GM23338 (cell line): ENCODE results near the gene ETFA. TPM values are rescaled to one million over a fixed set of nuclear protein-coding genes. Genes with fewer than 3 reads are reported as not detected.

ENCODE experiments used
- ATAC-seq: fragments of 200-7000 bp; cut with Tn5 transposase; 3 replicates; pipeline ENCODE4 v1.9.1; 2020
- DNase-seq: peaks from one replicate; pipeline ENCODE4 v3.0.0-alpha.2; 2015; ENCODE audit warnings: low spot score
- H2AFZ ChIP-seq: fragments of 200-600 bp; sonication (generic); 2 replicates; pipeline ENCODE4 v1.8.0; 2016; ENCODE audit warnings: antibody characterized with exemption, mild to moderate bottlenecking, moderate library complexity
- H3F3A ChIP-seq: fragments of 200-600 bp; sonication (generic); replicated peaks from 2 replicates; pipeline ENCODE4 v1.8.0; 2017; ENCODE audit warnings: antibody characterized with exemption, mixed run types, low read depth
- H3K27ac ChIP-seq: fragments of 200-600 bp; sonication (generic); 2 replicates; pipeline ENCODE4 v1.6.1; 2016; ENCODE audit warnings: low read depth
- H3K27me3 ChIP-seq: fragments of 200-600 bp; sonication (generic); 2 replicates; pipeline ENCODE4 v1.8.0; 2016; ENCODE audit warnings: mild to moderate bottlenecking, mixed run types, moderate library complexity; ENCODE audit not compliant: insufficient read depth
- H3K36me3 ChIP-seq: fragments of 200-600 bp; sonication (generic); 2 replicates; pipeline ENCODE4 v1.8.0; 2016; ENCODE audit warnings: mild to moderate bottlenecking; ENCODE audit not compliant: insufficient read depth
- H3K4me1 ChIP-seq: fragments of 200-600 bp; sonication (generic); 2 replicates; pipeline ENCODE4 v1.8.0; 2016; ENCODE audit warnings: mild to moderate bottlenecking, moderate library complexity; ENCODE audit not compliant: insufficient read depth
- H3K4me2 ChIP-seq: fragments of 200-600 bp; sonication (generic); 2 replicates; pipeline ENCODE4 v1.7.1; 2017; ENCODE audit warnings: mixed run types
- H3K4me3 ChIP-seq: fragments of 200-600 bp; sonication (generic); 2 replicates; pipeline ENCODE4 v1.6.1; 2016; ENCODE audit warnings: mixed run types
- H3K79me2 ChIP-seq: fragments of 200-600 bp; sonication (generic); replicated peaks from 2 replicates; pipeline ENCODE4 v1.8.0; 2017; ENCODE audit warnings: mild to moderate bottlenecking; ENCODE audit not compliant: insufficient read depth
- H3K9me2 ChIP-seq: fragments of 200-600 bp; sonication (generic); 2 replicates; pipeline ENCODE4 v1.8.0; 2017; ENCODE audit not compliant: insufficient read depth
- H4K20me1 ChIP-seq: fragments of 200-600 bp; sonication (generic); replicated peaks from 2 replicates; pipeline ENCODE4 v1.8.0; 2017; ENCODE audit warnings: mild to moderate bottlenecking; ENCODE audit not compliant: insufficient read depth
- H3K27ac Mint-ChIP-seq: 2 replicates; pipeline ENCODE4 v1.8.0; 2020; ENCODE audit warnings: inconsistent platforms, mild to moderate bottlenecking, moderate library complexity, mixed read lengths
- H3K27me3 Mint-ChIP-seq: 3 replicates; pipeline ENCODE4 v1.8.0; 2022; ENCODE audit warnings: low read depth, mild to moderate bottlenecking, moderate library complexity, mixed read lengths, inconsistent platforms; ENCODE audit not compliant: insufficient read depth, poor library complexity
- H3K36me3 Mint-ChIP-seq: 3 replicates; pipeline ENCODE4 v1.8.0; 2021; ENCODE audit warnings: low read depth, mild to moderate bottlenecking, inconsistent platforms, moderate library complexity, mixed read lengths
- H3K4me1 Mint-ChIP-seq: 3 replicates; pipeline ENCODE4 v1.8.0; 2020; ENCODE audit warnings: mild to moderate bottlenecking, inconsistent platforms, mixed read lengths
- H3K4me3 Mint-ChIP-seq: 3 replicates; pipeline ENCODE4 v1.8.0; 2021; ENCODE audit warnings: moderate library complexity, mild to moderate bottlenecking, inconsistent platforms, mixed read lengths
- H3K9me3 Mint-ChIP-seq: 3 replicates; pipeline ENCODE4 v1.8.0; 2020; ENCODE audit warnings: moderate library complexity, mild to moderate bottlenecking, inconsistent platforms, mixed read lengths
- CTCF ChIP-seq, 2 experiments: fragments of 200-600 bp in 1 of 2; sonication (generic) in 1 of 2; conservative IDR thresholded peaks; 2 replicates each; pipeline versions ENCODE4 v1.5.1 to v1.6.1; 2016 to 2017; ENCODE audit warnings: antibody characterized with exemption in 2 of 2, low read depth in 2 of 2, mild to moderate bottlenecking in 2 of 2, moderate library complexity in 1 of 2
- ETS1 ChIP-seq: IDR thresholded peaks from 2 replicates; pipeline ENCODE4 v1.6.1; 2016; ENCODE audit warnings: antibody characterized with exemption
- NANOG ChIP-seq: IDR thresholded peaks from 2 replicates; pipeline ENCODE4 v1.6.1; 2016; ENCODE audit warnings: antibody characterized with exemption, borderline replicate concordance
- REST ChIP-seq: IDR thresholded peaks from one replicate; pipeline ENCODE4 v1.6.1; 2018; ENCODE audit warnings: antibody characterized with exemption; ENCODE audit not compliant: unreplicated experiment
- polyA plus RNA-seq: library from polyadenylated mRNA; unstranded; fragments of >200 nt; fragmentation: Nextera tagmentation; extraction: Ambion mirVana; gene quantifications from 2 replicates; pipeline ENCODE4 v1.2.1, GENCODE V29; 2016
- total RNA-seq: library from RNA; depleted of rRNA; stranded (reverse); fragments of >200 nt; shearing (Covaris generic); gene quantifications from 2 replicates; pipeline ENCODE4 v1.2.3, GENCODE V29; 2014

Gene ETFA
- total and polyA plus RNA-seq, 2 experiments from 2014 or later, result 52.9 to 69.1 TPM

- H3K4me2 ChIP-seq, result no peak overlapping the region
These were observed 113.4 kb downstream of the ETFA start for GRCh38 chr15:76197703-76198455.

More at GRCh38 chr15:76197703-76198455, 113.4 kb downstream of the ETFA start:
- H3K27ac Mint-ChIP-seq, result no peak overlapping the region
- Histone ChIP-seq H3K36me3 (no peaks in the 10 kb centered on the region), H3K27me3 (no peaks in the 10 kb centered on the region), H4K20me1 (no peaks in the 10 kb centered on the region), H3K4me3 (no peak overlapping the region), H2AFZ (no peak overlapping the region), H3K79me2 (no peaks in the 10 kb centered on the region), H3K9me2 (no peaks in the 10 kb centered on the region), H3K4me1 (no peaks in the 10 kb centered on the region), H3F3A (no peaks in the 10 kb centered on the region), H3K27ac (no peak overlapping the region)
- no peaks in the 10 kb centered on the region for H3K36me3 Mint-ChIP-seq
- H3K27me3 Mint-ChIP-seq, result peaks cover 14% of the 10 kb centered on the region
- no peaks in the 10 kb centered on the region for H3K9me3 Mint-ChIP-seq
- no peak for DNase-seq
- ATAC-seq, result no peak
- H3K4me1 Mint-ChIP-seq, result peaks cover 21% of the 10 kb centered on the region
- no peak overlapping the region for H3K4me3 Mint-ChIP-seq
- TF ChIP-seq CTCF (conservative IDR thresholded peaks at IDR 0.05; ENCODE audit: low read depth in 2 of 2), result no peak
- TF ChIP-seq NANOG, result no peak
- no peak for TF ChIP-seq REST
- no peak for TF ChIP-seq ETS1
